Measurements from ENCODE around the gene CENPO. TPM values are rescaled to one million over a fixed set of nuclear protein-coding genes. Genes with fewer than 3 reads are reported as not detected.
A peak's percentile ranks its signal among the peaks of the same experiment; 100 is the strongest.

Gene CENPO
- total and polyA plus RNA-seq, 12 donors = 1.2 to 4.6 (median 2.2) TPM

- Histone ChIP-seq H3K27ac (peak overlapping the region in 2 of 10 donors; percentile 15 to 26), H3K4me3 (no peak overlapping the region), H3K4me1 (peaks cover 0 to 46% (median 14%) of the 10 kb centered on the region in 9 donors), H3K36me3 (no peaks in the 10 kb centered on the region), H3K9me3 (no peaks in the 10 kb centered on the region), H3K27me3 (no peaks in the 10 kb centered on the region)
- TF ChIP-seq CTCF (IDR thresholded peaks at IDR 0.05) = no peak
- intact Hi-C loops (cut with DNase I) = loop anchor here in 2 of 10 donors (10.0 kb wide), 1 partner anchor 62 kb away; no protein-coding TSS in a partner anchor
- DNase-seq = no peak
- no peak for ATAC-seq
- WGBS, 2 donors = 94 to 96% methylated on average over 21 to 23 of the region's 23 CpGs
These were observed 59.3 kb downstream of the CENPO start for GRCh38 chr2:24852431-24853020.

GRCh38 chr2:24853046-24853445 lies 59.8 kb downstream of the CENPO start:
- DNase-seq = no peak
- intact Hi-C loops (cut with DNase I) = loop anchor here in 2 of 10 donors (10.0 kb wide), 1 partner anchor 62 kb away; no protein-coding TSS in a partner anchor
- Histone ChIP-seq H3K4me1 (peaks cover 0 to 47% (median 14%) of the 10 kb centered on the region in 9 donors), H3K27me3 (no peaks in the 10 kb centered on the region), H3K9me3 (no peaks in the 10 kb centered on the region), H3K27ac (no peak overlapping the region), H3K36me3 (no peaks in the 10 kb centered on the region), H3K4me3 (no peak overlapping the region)
- 94 to 95% methylated on average over 9 of the region's 9 CpGs for WGBS, 2 donors
- no peak for TF ChIP-seq CTCF (IDR thresholded peaks at IDR 0.05)
- ATAC-seq = no peak

- Histone ChIP-seq H3K36me3 (no peaks in the 10 kb centered on the region), H3K4me1 (peaks cover 0 to 47% (median 14%) of the 10 kb centered on the region in 9 donors), H3K27me3 (no peaks in the 10 kb centered on the region), H3K27ac (peak overlapping the region in 9 of 10 donors; percentile 70 to 85 (median 78)), H3K4me3 (no peak overlapping the region), H3K9me3 (no peaks in the 10 kb centered on the region)
- intact Hi-C loops (cut with DNase I) = loop anchor here in 2 of 10 donors (10.0 kb wide), 1 partner anchor 61 kb away; no protein-coding TSS in a partner anchor
- WGBS, 2 donors = 75 to 76% methylated on average over 3 of the region's 3 CpGs
- no peak for TF ChIP-seq CTCF (IDR thresholded peaks at IDR 0.05)
- no peak for ATAC-seq
- DNase-seq = no peak
These were observed 60.8 kb downstream of the CENPO start for GRCh38 chr2:24853996-24854395.

GRCh38 chr2:24855022-24855622 lies 61.9 kb downstream of the CENPO start:
- Histone ChIP-seq H3K4me1 (peaks cover 0 to 46% (median 14%) of the 10 kb centered on the region in 9 donors), H3K9me3 (no peaks in the 10 kb centered on the region), H3K27ac (peak overlapping the region; percentile 40 to 85 (median 77)), H3K4me3 (no peak overlapping the region), H3K36me3 (no peaks in the 10 kb centered on the region), H3K27me3 (no peaks in the 10 kb centered on the region)
- 76 to 83% methylated on average over 8 of the region's 8 CpGs for WGBS, 2 donors
- peak; percentile 13 to 65 (median 50) for ATAC-seq
- DNase-seq = peak in 1 of 2 donors; percentile 27
- TF ChIP-seq CTCF (IDR thresholded peaks at IDR 0.05) = no peak
- intact Hi-C loops (cut with DNase I) = loop anchor here in 3 of 10 donors (5.0 to 10.0 kb wide), 3 partner anchors 60 to 117 kb away; partner anchors contain the start of gene DNAJC27 (in 1 of the 3)

Measured in heart right ventricle (tissue), 16 donors.